Measurements from ENCODE around the gene ATAD1. TPM values are rescaled to one million over a fixed set of nuclear protein-coding genes. Genes with fewer than 3 reads are reported as not detected.

The ATAD1 gene
- total RNA-seq, 1 experiment from 2014 or later: 31.0 TPM

- BruUV-seq (replicated peaks): no TSS peak
- no peaks in the 10 kb centered on the region for H3K9me3 Mint-ChIP-seq (ENCODE audit: low read depth, unreplicated experiment)
- TF ChIP-seq CTCF (IDR thresholded peaks at IDR 0.05; ENCODE audit: unreplicated experiment): no peak
- CTCF ChIA-PET: no interaction called here
- H3K27me3 Mint-ChIP-seq (ENCODE audit: unreplicated experiment): no peaks in the 10 kb centered on the region
- no peak for DNase-seq
- H3K4me3 Mint-ChIP-seq (ENCODE audit: low read depth, unreplicated experiment): no peak overlapping the region
- peaks cover 11% of the 10 kb centered on the region for H3K4me1 Mint-ChIP-seq (ENCODE audit: low read depth, unreplicated experiment)
- intact Hi-C loops (cut with micrococcal nuclease; ENCODE audit: unreplicated experiment): no loop called here
- peaks cover 1% of the 10 kb centered on the region for H3K36me3 Mint-ChIP-seq (ENCODE audit: insufficient read depth, unreplicated experiment)
- no peak overlapping the region for H3K27ac Mint-ChIP-seq (ENCODE audit: unreplicated experiment)
Measured at GRCh38 chr10:87706731-87707130, 111.3 kb downstream of the ATAD1 start.

GRCh38 chr10:87705339-87705738 is 112.7 kb downstream of the ATAD1 start:
- no peak overlapping the region for H3K4me3 Mint-ChIP-seq (ENCODE audit: low read depth, unreplicated experiment)
- no peaks in the 10 kb centered on the region for H3K27me3 Mint-ChIP-seq (ENCODE audit: unreplicated experiment)
- no TSS peak for BruUV-seq (replicated peaks)
- TF ChIP-seq CTCF (IDR thresholded peaks at IDR 0.05; ENCODE audit: unreplicated experiment): no peak
- intact Hi-C loops (cut with micrococcal nuclease; ENCODE audit: unreplicated experiment): no loop called here
- H3K36me3 Mint-ChIP-seq (ENCODE audit: insufficient read depth, unreplicated experiment): peaks cover 8% of the 10 kb centered on the region
- CTCF ChIA-PET: no interaction called here
- H3K27ac Mint-ChIP-seq (ENCODE audit: unreplicated experiment): no peak overlapping the region
- peaks cover 21% of the 10 kb centered on the region for H3K4me1 Mint-ChIP-seq (ENCODE audit: low read depth, unreplicated experiment)
- DNase-seq: no peak
- no peaks in the 10 kb centered on the region for H3K9me3 Mint-ChIP-seq (ENCODE audit: low read depth, unreplicated experiment)

GRCh38 chr10:87703771-87704170 is 114.3 kb downstream of the ATAD1 start:
- intact Hi-C loops (cut with micrococcal nuclease; ENCODE audit: unreplicated experiment): no loop called here
- Mint-ChIP-seq H3K4me3 (ENCODE audit: low read depth, unreplicated experiment) (no peak overlapping the region), H3K27ac (ENCODE audit: unreplicated experiment) (no peak overlapping the region), H3K4me1 (ENCODE audit: low read depth, unreplicated experiment) (peaks cover 21% of the 10 kb centered on the region), H3K9me3 (ENCODE audit: low read depth, unreplicated experiment) (no peaks in the 10 kb centered on the region), H3K27me3 (ENCODE audit: unreplicated experiment) (no peaks in the 10 kb centered on the region), H3K36me3 (ENCODE audit: insufficient read depth, unreplicated experiment) (peaks cover 8% of the 10 kb centered on the region)
- no peak for TF ChIP-seq CTCF (IDR thresholded peaks at IDR 0.05; ENCODE audit: unreplicated experiment)
- DNase-seq: no peak
- CTCF ChIA-PET: no interaction called here
- BruUV-seq (replicated peaks): no TSS peak

- CTCF ChIA-PET: no interaction called here
- Mint-ChIP-seq H3K36me3 (ENCODE audit: insufficient read depth, unreplicated experiment) (peaks cover 8% of the 10 kb centered on the region), H3K27ac (ENCODE audit: unreplicated experiment) (no peak overlapping the region), H3K9me3 (ENCODE audit: low read depth, unreplicated experiment) (no peaks in the 10 kb centered on the region), H3K4me1 (ENCODE audit: low read depth, unreplicated experiment) (peaks cover 21% of the 10 kb centered on the region), H3K27me3 (ENCODE audit: unreplicated experiment) (no peaks in the 10 kb centered on the region), H3K4me3 (ENCODE audit: low read depth, unreplicated experiment) (no peak overlapping the region)
- DNase-seq: no peak
- no TSS peak for BruUV-seq (replicated peaks)
- intact Hi-C loops (cut with micrococcal nuclease; ENCODE audit: unreplicated experiment): no loop called here
- no peak for TF ChIP-seq CTCF (IDR thresholded peaks at IDR 0.05; ENCODE audit: unreplicated experiment)
Measured at GRCh38 chr10:87702973-87703294, 115.1 kb downstream of the ATAD1 start.

Data from Calu3 (cell line).